ENCODE data around the gene DNER.
"Not testable (repeated sequence)": the region's sequence is repeated elsewhere in the genome, so short reads cannot be mapped to it uniquely, and the experiment has no call there.

- TF ChIP-seq CTCF (IDR thresholded peaks at IDR 0.05; ENCODE audit: low read depth, low read length); EZH2phosphoT487 (IDR thresholded peaks at IDR 0.05; ENCODE audit: low read depth): not testable (repeated sequence)
Measured at GRCh38 chr2:229506699-229507098, 207.7 kb downstream of the DNER start.

Data from OCI-LY3 (cell line).